Cardiac fibroblast (primary cell): ENCODE data around the gene PDCD2L.
"Not testable (repeated sequence)": the region's sequence is repeated elsewhere in the genome, so short reads cannot be mapped to it uniquely, and the experiment has no call there.

Experiments used
- DNase-seq, 2 donors: peaks; one replicate each; pipeline versions ENCODE4 v3.0.0 to v3.0.0-alpha.2; 2010; ENCODE audit warnings: low read depth in 2 of 2
- H3K4me3 ChIP-seq, 2 donors: replicated peaks in 1 of 2; 1 replicate in 1 of 2; 2 replicates in 1 of 2; pipeline ENCODE4 v1.5.1; 2011; ENCODE audit warnings: low read depth in 2 of 2, low read length in 2 of 2, mild to moderate bottlenecking in 2 of 2, moderate library complexity in 1 of 2
- TF ChIP-seq, protein P1 (sequence below): IDR thresholded peaks from one replicate; pipeline ENCODE4 v1.5.1; 2011; ENCODE audit warnings: low read depth, mild to moderate bottlenecking, low read length, inconsistent platforms

The PDCD2L gene

GRCh38 chr19:34468409-34468808, 64.2 kb downstream of the PDCD2L start:
- no peak overlapping the region for H3K4me3 ChIP-seq
- DNase-seq: peak in 1 of 2 donors; percentile 53
- TF ChIP-seq, protein P1, sequence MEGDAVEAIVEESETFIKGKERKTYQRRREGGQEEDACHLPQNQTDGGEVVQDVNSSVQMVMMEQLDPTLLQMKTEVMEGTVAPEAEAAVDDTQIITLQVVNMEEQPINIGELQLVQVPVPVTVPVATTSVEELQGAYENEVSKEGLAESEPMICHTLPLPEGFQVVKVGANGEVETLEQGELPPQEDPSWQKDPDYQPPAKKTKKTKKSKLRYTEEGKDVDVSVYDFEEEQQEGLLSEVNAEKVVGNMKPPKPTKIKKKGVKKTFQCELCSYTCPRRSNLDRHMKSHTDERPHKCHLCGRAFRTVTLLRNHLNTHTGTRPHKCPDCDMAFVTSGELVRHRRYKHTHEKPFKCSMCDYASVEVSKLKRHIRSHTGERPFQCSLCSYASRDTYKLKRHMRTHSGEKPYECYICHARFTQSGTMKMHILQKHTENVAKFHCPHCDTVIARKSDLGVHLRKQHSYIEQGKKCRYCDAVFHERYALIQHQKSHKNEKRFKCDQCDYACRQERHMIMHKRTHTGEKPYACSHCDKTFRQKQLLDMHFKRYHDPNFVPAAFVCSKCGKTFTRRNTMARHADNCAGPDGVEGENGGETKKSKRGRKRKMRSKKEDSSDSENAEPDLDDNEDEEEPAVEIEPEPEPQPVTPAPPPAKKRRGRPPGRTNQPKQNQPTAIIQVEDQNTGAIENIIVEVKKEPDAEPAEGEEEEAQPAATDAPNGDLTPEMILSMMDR: no peak

DNA sequence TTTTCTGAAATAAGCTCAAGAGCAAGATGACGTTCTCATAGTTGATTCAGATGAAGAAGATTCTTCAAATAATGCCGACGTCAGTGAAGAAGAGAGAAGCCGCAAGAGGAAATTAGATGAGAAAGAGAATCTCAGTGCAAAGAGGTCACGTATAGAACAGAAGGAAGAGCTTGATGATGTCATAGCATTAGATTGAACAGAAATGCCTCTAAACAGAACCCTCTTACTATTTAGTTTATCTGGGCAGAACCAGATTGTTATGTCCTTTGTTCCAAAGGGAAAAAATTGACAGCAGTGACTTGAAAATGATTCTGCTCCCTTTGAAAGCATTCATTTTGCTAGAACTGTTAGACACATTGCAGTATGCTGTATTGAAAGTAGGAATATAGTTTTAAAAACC, 64.8 kb downstream of the PDCD2L start:
- DNase-seq: not testable (repeated sequence)

DNA sequence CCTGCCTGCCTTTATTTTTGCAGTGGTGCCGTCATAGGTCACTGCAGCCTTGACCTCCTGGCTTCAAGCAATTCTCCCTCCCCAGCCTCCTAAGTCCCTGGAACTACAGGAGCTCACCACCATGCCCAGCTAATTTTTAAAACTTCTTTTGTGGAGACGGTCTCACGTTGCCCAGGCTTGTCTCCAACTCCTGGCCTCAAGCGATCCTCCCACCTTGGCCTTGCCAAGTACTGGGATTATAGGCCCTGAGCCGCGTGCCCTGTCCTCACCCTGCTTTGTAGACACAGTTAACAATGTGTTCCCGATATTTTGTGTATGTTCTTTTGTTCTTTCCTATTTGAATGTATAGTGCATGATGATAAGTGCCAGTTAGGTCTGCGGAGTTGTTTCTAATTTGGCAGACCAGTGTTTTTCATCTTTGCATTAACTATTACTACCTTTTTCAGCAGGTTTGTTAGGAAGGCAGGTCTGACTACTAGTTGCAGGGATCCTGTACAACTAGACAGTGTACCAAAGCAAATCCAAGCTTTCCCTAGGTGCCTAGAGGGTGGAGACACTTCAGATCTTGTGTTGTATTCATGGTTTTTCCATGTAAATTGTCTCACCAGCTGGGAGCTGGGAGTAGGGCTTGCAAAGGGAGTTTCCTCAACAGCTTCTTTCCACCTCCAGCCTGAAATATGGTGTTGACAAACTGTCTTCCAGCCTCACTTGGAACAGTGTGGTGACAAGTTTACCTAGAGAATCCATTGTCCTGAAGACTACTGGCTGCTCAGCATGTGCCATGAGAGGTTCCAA, 67.9 kb downstream of the PDCD2L start:
- no peak for DNase-seq
- H3K4me3 ChIP-seq: no peak overlapping the region
- TF ChIP-seq, protein P1: no peak

More for the DNA sequence above, 64.8 kb downstream of the PDCD2L start:
- H3K4me3 ChIP-seq: not testable (repeated sequence)

GRCh38 chr19:34474233-34474989, 70.2 kb downstream of the PDCD2L start:
- TF ChIP-seq, protein P1: no peak
- peak in 1 of 2 donors; percentile 15 for DNase-seq
- H3K4me3 ChIP-seq: no peak overlapping the region

GRCh38 chr19:34475026-34475974, 71.1 kb downstream of the PDCD2L start:
- peak; percentile 84 to 90 for DNase-seq
- TF ChIP-seq, protein P1: no peak
- no peak overlapping the region for H3K4me3 ChIP-seq
